Daoy (cell line): ENCODE measurements around the gene LEFTY1. TPM values are rescaled to one million over a fixed set of nuclear protein-coding genes. Genes with fewer than 3 reads are reported as not detected.

ENCODE experiments used
- DNase-seq: peaks from one replicate; pipeline ENCODE4 v3.0.0-alpha.2; 2015; ENCODE audit warnings: low read depth
- total RNA-seq: library from RNA; depleted of rRNA; stranded (reverse); fragments of >200 nt; shearing (Covaris generic); gene quantifications from 2 replicates; pipeline ENCODE4 v1.2.3, GENCODE V29; 2014

The LEFTY1 gene
- total RNA-seq, 1 experiment from 2014 or later: not detected

GRCh38 chr1:225873281-225873850 lies 15.6 kb downstream of the LEFTY1 start:
- DNase-seq: no peak

- DNase-seq: no peak
These were observed 16.9 kb downstream of the LEFTY1 start for GRCh38 chr1:225872075-225872430.

- DNase-seq: no peak
These were observed 17.4 kb downstream of the LEFTY1 start for GRCh38 chr1:225871359-225872074.

GRCh38 chr1:225870911-225871310 lies 18.0 kb downstream of the LEFTY1 start:
- DNase-seq: no peak

GRCh38 chr1:225868631-225869330 lies 20.2 kb downstream of the LEFTY1 start:
- no peak for DNase-seq

- DNase-seq: no peak
These were observed 22.0 kb downstream of the LEFTY1 start for GRCh38 chr1:225866981-225867380.

GRCh38 chr1:225866061-225866837 lies 22.7 kb downstream of the LEFTY1 start:
- peak; percentile 90 for DNase-seq

- DNase-seq: no peak
These were observed 23.4 kb downstream of the LEFTY1 start for GRCh38 chr1:225865514-225865913.

- DNase-seq: no peak
These were observed 25.8 kb downstream of the LEFTY1 start for GRCh38 chr1:225863167-225863566.

- no peak for DNase-seq
These were observed 26.4 kb downstream of the LEFTY1 start for GRCh38 chr1:225862581-225862950.

GRCh38 chr1:225861834-225862580 lies 26.9 kb downstream of the LEFTY1 start:
- no peak for DNase-seq

- DNase-seq: no peak
These were observed 28.0 kb downstream of the LEFTY1 start for GRCh38 chr1:225860876-225861441.

- DNase-seq: no peak
These were observed 28.8 kb downstream of the LEFTY1 start for GRCh38 chr1:225860107-225860506.

GRCh38 chr1:225859151-225859550 lies 29.8 kb downstream of the LEFTY1 start:
- DNase-seq: no peak

- DNase-seq: no peak
These were observed 31.7 kb downstream of the LEFTY1 start for GRCh38 chr1:225857256-225857655.

GRCh38 chr1:225855503-225856300 lies 33.2 kb downstream of the LEFTY1 start:
- DNase-seq: no peak

- no peak for DNase-seq
These were observed 35.5 kb downstream of the LEFTY1 start for GRCh38 chr1:225853441-225853840.

- no peak for DNase-seq
These were observed 36.4 kb downstream of the LEFTY1 start for GRCh38 chr1:225852413-225853124.

GRCh38 chr1:225851805-225852204 lies 37.1 kb downstream of the LEFTY1 start:
- no peak for DNase-seq

- DNase-seq: no peak
These were observed 38.6 kb downstream of the LEFTY1 start for GRCh38 chr1:225850370-225850769.
